ENCODE results near the gene CACNA1C.
"Not testable (repeated sequence)": the region's sequence is repeated elsewhere in the genome, so short reads cannot be mapped to it uniquely, and the experiment has no call there.

Gene CACNA1C

DNA sequence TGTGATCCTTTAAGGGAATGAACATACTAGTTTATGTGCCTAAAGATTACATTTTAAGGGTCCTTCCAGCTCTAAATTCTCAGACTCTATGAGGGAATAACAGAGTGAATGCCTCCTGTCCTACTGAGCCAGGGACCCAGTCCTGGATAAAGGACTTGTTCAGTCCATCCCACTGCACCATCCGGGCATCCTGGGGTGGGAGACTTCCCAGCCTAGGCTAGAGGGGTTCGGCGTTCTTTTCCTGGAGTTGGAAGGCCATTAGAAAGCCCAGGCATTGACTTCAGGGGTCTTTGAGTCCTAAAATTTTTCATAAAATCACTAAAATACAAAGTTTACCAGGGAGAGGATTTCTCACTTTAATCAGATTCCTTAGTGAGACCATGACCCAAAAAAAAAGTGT lies 614.1 kb downstream of the CACNA1C start:
- DNase-seq (ENCODE audit: insufficient read length, low spot score) (no peak), FAIRE-seq (no peak)

DNA sequence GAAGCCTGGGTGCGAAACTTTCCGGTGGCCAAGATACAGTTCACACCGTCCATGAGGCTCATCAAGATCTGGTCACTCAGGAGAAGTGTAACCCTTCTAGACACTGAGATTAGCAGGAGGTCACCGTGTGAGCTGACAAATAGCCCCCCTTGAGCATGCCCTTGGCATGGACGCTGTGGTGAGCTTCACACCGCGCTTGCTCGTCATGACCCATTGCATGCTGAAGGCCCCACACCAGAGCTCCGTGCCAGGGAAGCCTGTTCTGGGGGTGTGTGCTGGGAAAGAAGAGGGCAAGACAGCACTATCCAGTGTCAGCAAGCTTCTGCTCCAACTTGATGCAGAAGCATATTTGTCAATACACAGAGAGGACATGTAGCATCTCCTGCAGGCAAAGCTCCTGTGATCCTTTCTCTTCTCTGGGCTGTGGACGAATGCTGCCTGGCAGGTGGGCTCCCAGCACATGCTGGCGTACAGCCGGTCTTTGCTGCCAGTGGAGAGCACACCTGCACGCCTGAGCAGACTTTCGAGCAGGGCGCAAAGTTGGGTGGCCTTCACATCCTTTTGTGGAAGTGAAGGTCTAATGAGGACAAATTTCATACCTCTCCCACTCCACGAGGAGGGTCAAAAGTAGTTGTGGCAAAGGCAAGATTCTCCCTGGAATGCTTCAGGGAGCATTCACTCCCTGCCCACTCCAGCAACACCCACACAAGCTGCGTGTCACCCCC lies 615.1 kb downstream of the CACNA1C start:
- FAIRE-seq (no peak), DNase-seq (ENCODE audit: insufficient read length, low spot score) (no peak)

DNA sequence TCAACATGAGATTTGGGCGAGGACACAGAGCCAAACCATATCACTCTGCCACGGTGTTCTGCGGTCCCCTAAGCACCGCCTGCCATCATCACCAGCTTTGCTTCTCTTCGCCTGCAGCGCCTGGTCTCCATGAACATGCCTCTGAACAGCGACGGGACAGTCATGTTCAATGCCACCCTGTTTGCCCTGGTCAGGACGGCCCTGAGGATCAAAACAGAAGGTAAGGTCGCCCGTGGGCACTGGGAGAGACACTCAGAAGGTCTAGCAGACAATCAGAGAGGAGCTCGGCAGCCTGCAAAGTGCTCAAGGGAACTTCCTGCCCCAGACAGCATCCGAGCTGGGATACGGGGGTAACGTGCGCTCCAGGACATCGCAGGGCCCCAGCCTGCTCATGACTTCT lies 616.0 kb downstream of the CACNA1C start:
- FAIRE-seq (no peak), DNase-seq (ENCODE audit: insufficient read length, low spot score) (no peak)

DNA sequence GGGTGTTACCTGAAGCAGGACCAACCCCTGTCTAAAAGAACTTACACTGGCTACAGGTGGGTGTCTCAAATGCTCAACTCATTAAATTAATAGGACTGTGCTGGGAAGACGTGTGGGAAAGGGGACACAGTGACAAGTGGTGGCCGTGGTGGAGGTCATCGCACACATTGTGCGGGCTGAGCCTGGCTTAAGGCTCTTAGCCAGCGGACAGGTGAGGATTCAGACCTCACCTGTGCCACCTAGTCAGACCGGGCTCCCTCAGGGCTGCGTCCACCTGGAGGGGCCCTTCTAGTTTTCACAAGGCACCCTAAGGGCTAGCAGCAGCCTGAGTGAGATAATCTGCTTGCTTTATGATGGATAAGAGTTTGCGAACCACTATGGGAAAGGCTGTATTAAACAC lies 616.8 kb downstream of the CACNA1C start:
- DNase-seq (ENCODE audit: insufficient read length, low spot score) (no peak), FAIRE-seq (no peak)

DNA sequence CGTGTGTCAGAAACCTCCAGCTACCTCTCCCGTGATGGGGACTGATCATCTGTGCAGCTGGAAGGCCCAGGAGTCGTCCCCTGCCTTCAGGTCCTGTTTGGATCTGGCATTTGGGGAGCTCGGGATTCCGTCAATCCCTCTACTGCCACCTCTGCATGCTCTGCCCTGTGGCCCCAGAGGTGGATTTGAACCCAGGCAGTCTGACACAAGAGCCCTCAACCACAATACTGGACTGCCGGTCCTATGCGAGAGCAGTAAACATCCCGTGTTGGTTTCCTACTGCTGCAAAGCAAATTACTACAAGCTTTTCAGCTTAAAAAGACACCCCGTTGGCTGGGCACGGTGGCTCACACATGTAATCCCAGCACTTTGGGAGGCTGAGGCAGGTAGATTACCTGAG lies 620.1 kb downstream of the CACNA1C start:
- no peak for DNase-seq (ENCODE audit: insufficient read length, low spot score)
- FAIRE-seq, result no peak

DNA sequence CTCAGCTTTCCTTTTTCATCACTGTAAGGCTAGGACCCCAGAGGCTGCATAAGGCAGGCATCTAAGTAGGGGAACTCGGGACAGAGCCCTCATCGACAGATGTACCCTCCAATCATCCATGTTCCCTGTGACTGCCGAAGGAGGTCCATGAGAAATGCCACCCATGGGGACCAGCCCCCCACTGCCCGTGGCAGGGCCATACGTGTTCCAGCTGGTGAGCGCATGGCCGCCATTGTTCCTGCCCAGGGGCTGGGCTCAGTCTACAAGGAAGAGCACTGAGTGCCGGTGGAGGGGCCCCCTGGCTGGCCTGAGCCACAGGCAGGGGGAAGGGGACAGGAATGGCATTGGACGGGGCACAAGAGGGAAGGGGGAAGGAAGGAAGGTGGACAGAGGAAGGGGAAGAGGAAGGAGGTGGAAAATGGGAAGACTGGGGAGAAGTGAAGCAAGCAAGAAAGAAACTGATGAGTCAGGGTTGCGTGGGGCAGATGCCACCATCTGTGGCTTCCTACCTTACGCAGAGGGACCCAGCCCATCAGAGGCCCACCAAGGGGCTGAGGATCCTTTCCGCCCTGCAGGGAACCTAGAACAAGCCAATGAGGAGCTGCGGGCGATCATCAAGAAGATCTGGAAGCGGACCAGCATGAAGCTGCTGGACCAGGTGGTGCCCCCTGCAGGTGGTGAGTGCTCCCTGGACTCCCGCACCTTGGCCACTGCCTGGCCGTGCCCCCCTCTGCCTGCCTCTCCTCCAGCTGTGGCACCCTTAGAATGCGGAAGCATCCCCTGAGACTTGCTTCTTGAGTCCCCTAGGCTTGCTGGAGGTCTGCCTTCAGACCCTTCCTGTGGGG lies 621.4 kb downstream of the CACNA1C start:
- FAIRE-seq, result no peak
- no peak for DNase-seq (ENCODE audit: insufficient read length, low spot score)

DNA sequence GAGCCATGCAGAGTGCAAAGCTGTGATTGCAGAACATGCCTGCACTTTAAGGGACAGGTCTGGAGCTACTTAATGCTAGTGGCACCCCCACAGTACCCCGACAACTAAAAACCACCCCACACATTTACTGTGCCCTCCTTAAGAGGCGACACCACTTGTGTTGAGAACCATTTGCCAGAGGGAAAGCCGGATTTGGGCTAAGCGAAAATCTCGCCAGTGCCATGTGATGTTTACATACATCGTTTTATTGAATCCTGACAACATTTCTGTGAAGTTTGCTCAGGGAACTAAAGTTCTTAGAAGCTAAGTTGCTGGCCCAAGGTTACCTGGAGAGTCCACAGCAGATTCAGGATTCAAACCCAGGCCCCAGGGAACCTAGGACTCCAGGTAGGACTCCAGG lies 623.0 kb downstream of the CACNA1C start:
- DNase-seq (ENCODE audit: insufficient read length, low spot score), result no peak

DNA sequence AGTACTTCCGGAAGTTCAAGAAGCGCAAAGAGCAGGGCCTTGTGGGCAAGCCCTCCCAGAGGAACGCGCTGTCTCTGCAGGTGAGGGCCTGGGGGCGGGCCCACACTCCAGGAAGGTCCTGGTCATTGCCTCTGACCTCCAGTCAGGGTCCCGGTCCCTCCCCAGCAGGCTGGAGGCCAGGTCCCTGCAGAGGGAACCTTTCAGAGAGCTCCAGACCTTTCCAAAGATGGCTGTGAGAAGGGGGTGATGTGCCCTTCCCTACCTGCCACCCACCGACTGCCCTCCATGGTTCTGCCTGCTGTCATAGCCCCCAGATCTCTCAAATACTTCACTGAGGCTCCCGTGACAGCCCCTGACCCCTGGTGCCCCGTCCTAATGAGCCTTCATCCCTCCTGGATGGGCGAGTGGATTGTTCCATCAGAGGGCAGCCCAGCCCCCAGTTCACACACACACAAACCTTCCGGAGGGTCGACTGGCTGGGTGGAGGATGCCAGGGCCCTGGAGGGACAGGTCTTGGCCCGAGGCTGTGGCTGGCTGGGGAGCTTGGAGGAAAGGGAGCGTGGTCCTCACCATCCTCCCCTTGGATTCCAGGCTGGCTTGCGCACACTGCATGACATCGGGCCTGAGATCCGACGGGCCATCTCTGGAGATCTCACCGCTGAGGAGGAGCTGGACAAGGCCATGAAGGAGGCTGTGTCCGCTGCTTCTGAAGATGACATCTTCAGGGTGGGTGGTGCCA lies 624.5 kb downstream of the CACNA1C start:
- FAIRE-seq, result no peak
- no peak for DNase-seq (ENCODE audit: insufficient read length, low spot score)

More for the DNA sequence above, 623.0 kb downstream of the CACNA1C start:
- no peak for FAIRE-seq

DNA sequence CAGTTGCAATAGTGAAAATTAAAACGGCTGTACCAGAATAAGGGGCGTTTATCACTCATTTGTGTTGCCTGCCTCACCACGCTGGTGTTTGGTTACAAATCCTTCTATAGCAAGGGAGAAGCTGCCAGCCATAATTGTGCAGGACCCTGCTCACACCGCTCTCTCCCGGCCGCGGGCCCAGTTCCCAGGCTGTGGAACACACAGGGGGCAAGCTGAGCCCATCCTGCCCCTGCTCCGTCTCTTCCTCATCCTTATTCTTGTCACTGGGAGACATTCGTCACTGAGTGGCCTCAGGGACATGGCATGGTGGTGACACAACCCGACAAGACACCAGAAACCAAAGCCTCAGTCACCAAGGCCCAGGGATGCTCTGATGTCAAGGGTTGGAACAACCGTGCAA lies 625.6 kb downstream of the CACNA1C start:
- DNase-seq (ENCODE audit: insufficient read length, low spot score) (no peak), FAIRE-seq (no peak)

DNA sequence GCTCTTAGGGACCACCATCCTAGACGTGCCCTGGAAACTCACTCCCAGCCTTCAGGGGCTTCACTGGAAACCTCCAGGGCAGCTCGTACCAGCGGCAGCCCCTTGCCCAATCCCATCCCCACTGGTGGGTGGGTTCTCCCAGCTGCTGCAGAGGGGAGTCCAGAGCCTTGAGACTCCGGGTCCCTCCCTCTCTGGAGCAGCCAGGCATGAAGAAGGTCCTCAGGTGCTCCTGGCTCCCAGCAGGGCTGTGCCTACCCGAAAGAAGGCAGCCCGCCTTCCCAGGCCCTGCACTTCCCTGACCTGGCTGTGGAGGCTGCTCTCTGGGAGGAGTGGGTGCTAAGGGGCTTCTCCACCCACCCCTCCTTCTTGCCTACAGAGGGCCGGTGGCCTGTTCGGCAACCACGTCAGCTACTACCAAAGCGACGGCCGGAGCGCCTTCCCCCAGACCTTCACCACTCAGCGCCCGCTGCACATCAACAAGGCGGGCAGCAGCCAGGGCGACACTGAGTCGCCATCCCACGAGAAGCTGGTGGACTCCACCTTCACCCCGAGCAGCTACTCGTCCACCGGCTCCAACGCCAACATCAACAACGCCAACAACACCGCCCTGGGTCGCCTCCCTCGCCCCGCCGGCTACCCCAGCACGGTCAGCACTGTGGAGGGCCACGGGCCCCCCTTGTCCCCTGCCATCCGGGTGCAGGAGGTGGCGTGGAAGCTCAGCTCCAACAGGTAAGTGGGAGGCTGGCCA lies 626.5 kb downstream of the CACNA1C start:
- no peak for FAIRE-seq
- no peak for DNase-seq (ENCODE audit: insufficient read length, low spot score)

DNA sequence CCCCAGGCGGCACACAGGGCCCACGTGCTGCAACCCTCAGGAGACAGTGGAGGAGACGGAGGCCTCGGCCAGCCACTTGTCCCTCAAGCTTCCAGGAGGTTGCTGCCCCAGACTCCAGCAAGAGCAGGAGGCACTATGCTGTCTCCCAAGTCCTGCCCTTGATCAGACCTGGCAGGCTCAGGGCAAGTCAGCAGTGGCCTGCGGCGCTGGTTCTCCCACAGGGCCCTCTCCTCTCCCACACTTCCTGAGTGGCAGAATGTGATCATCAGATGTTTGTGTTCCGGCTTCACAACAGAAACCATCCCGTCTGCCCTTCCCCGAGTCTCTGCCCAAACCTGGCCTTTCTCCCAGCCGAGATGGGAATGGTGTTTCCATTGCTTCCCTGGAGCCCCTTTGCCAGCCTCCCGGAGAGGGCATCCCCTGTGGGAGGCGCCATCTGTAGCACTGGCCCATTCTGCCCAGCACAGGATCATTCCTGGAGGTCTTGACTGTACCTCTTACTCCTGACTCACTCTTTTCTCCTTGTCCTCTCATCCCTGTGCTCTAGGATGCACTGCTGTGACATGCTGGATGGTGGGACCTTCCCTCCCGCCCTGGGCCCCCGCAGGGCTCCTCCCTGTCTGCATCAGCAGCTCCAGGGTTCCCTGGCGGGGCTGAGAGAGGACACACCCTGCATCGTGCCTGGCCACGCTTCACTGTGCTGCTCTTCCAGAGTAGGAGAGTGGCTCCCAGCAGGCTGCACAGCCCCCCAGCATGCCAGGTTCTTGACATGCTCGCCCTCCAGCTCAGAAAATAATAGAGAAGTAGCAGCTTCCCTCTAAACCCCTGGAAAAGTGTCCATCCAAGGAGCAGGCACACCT lies 627.3 kb downstream of the CACNA1C start:
- FAIRE-seq, result no peak
- no peak for DNase-seq (ENCODE audit: insufficient read length, low spot score)

DNA sequence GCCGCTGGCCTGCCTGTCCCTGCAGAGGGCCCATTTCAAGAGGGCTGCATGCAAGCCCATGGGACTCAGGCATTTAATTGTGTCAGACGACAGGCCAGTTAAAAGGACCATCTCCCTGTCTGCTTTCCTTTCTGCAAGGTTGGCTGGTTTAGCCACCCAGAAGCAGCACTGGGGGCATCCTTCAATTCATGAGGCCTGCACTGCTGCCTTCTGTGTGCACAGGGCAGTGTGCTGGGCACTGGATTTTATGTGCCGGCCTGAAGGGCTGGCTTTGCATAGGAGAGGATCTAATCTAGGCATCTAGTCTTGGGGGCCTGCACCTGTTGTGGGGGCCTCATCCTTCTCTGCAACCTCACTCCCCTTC lies 627.9 kb downstream of the CACNA1C start:
- FAIRE-seq (no peak), DNase-seq (ENCODE audit: insufficient read length, low spot score) (no peak)

DNA sequence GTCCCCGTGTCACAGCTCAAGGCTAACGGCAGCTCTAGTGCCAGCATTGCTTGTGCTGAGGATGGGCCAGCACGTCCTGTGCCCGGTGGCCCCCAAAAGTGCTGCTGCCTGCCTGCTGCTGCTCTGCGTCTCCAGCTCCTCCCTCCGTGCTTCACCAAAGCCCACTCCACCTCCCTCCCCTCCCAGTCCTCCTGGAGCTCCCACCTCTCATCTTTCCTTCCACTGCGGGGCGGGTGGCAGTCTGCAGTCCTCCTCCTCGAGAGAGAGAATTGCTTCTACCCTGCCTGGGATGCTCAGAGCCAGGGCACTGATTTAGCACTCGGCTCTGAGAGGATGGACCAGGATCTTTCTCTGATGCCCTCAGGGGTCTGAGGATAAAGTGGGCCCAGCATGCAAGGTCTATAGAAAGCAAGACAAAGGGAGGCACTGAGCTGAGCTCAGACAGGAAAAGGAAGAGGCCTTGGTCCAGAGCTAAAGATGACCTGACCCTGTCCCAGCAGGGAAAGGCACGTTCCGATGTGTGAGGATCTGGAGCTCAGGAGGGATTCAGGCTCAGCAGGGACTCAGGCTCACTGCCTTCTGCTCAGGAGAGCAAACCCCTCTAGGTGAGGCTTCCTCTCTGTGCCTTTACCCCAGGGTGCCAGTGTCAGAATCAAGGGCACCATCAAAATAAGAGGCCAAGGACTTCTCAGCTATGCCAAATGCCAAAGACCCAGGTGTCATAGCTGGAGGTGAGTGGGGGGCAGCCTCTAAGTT lies 628.8 kb downstream of the CACNA1C start:
- DNase-seq (ENCODE audit: insufficient read length, low spot score) (no peak), FAIRE-seq (no peak)

DNA sequence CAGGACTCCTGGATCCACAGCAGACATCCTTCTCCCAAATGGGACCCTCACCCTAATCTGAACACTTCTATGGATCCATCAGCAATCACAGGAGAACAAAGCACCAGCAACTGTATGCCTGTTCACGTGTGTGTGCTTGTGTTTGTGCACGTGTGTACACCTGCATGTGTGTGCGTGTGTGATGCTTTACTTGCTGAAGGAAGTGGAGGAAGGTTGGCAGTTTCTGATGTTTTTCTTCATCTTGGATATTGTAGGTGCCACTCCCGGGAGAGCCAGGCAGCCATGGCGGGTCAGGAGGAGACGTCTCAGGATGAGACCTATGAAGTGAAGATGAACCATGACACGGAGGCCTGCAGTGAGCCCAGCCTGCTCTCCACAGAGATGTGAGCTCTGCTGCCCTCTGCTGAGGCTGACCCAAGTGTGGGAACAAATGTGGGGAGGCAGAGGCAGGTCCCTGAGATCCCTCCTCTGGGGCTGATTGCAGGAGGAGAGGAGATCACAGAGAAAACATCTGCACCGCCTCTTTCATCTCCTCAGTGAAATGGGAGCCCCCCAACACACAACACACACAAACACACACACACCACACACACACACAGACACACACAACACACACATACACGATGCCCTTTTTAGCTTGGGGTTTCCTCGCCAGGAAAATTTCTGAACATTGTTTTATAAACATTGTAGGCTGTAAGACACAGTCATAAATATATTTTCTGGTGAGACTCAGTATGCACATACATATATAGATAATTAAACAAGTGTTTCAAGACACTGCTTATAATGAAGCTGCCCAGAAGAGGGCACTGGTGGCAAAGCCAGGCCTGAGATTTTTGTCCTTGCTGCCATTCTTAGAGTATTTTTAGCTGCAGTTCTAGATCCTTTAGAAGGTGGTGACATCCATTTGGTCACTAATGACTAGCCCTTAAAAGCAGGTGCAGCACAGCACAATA lies 629.8 kb downstream of the CACNA1C start:
- DNase-seq (ENCODE audit: insufficient read length, low spot score) (no peak), FAIRE-seq (no peak)

DNA sequence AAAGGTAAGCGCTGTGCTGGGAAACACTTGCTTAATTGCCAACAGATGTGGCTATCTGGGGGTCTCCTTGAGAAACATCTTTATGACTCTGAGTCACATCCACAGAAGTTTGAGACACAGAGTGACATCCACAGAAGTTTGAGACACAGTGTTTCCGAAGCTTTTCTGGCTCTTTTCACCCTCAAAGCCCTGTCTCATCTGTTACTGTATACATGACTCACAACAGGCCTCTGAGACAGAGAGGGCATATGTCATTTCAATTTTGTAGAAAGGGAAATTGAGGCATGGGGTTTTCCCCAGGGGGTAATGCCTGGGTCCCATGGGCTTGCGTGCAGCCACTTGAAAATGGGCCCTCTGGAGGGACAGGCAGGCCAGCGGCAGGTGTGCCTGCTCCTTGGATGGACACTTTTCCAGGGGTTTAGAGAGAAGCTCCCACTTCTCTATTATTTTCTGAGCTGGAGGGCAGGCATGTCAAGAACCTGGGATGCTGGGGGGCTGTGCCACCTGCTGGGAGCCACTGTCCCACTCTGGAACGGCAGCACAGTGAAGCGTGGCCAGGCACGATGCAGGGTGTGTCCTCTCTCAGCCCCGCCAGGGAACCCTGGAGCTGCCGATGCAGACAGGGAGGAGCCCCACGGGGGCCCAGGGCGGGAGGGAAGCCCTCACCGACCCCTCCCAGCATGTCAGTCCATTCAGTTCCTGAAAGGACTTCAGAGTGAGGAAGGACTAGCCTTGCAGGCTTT lies 630.7 kb downstream of the CACNA1C start:
- FAIRE-seq, result no peak

DNA sequence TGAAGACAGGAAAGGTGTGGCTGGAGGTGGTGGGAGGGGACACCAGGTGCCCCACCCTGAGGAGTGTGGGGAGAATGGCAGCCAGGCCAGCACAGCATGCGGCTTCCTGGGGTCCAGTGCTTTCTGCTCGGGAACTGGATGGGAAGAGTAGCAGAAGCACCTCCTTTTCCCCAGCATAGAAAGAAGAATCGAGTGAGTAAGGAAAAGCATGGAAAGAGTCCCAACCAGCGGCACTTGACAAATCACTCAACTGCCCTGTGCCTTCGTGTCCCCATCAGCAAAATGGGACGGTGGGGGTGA lies 631.2 kb downstream of the CACNA1C start:
- DNase-seq (ENCODE audit: insufficient read length, low spot score); FAIRE-seq: not testable (repeated sequence)

More for the DNA sequence above, 630.7 kb downstream of the CACNA1C start:
- DNase-seq (ENCODE audit: insufficient read length, low spot score), result no peak

DNA sequence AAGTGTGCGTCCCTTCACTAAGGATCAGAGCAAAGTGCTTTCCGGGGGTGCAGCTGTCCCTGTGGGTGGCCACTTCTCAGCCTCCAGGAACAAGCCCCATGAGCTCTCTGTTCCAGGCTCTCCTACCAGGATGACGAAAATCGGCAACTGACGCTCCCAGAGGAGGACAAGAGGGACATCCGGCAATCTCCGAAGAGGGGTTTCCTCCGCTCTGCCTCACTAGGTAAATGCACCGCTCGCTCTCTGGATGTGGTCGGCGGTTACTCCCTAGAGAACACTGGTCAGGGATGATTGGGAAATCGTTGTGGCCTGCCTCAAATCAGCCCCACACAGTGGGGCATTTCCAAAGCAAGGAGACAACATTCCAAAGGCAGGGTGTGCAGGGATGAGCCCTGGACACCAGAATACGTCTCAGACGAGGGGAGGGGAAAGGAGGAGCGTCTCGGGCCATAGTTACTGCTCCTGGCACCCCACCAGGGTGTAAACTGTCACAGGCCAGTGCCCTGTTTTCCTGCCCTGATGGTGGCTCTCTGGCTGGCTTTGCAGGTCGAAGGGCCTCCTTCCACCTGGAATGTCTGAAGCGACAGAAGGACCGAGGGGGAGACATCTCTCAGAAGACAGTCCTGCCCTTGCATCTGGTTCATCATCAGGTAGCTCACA lies 633.0 kb downstream of the CACNA1C start:
- not testable (repeated sequence) for DNase-seq (ENCODE audit: insufficient read length, low spot score); FAIRE-seq
